SH-SY5Y (cell line): Measurements from ENCODE around the gene CCS.

ENCODE experiments used
- GATA2 ChIP-seq: IDR thresholded peaks from 2 replicates; pipeline ENCODE4 v1.6.1; 2011; ENCODE audit warnings: mild to moderate bottlenecking, low read depth, low read length
- GATA3 ChIP-seq: IDR thresholded peaks from 2 replicates; pipeline ENCODE4 v1.6.1; 2011; ENCODE audit warnings: low read depth, mild to moderate bottlenecking, low read length, moderate library complexity

Gene CCS

DNA sequence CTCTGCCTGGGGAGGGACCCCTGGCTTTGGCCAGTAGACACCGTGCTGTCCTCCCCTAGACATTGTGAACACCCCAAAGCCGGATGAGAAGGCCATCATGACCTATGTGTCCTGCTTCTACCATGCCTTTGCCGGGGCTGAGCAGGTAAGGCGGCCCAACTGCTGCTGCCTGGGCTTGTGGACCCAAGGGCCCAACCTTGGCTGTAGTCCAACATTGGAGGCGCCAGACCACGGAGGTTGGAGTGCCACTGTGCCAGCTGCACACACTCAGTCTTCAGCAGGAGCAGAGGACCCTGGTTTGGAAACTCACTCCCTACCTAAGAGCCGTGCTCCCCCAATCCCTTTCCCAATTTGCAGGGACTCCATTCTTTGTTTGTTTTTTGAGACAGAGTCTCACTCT, 36.9 kb upstream of the CCS start:
- no peak for TF ChIP-seq GATA3

DNA sequence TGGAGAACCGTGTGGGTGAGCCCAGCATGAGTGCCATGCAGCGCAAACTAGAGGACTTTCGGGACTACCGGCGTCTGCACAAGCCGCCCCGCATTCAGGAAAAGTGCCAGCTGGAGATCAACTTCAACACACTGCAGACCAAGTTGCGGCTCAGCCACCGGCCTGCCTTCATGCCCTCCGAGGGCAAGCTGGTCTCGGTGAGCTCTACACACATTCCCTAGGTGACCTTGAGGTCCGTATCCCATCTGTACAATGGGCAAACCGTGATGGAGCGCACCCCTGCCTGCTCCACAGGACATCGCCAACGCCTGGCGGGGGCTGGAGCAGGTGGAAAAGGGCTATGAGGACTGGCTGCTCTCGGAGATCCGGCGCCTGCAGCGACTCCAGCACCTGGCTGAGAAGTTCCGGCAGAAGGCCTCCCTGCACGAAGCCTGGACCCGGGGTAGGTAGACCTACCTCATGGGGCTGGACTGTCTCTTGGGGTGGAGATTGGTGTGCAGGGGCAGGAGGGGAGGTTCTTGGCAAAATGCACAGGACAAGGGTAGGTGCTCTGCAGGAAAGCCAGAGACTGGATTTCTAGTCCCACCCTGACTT, 35.2 kb upstream of the CCS start:
- no peak for TF ChIP-seq GATA3
- no peak for TF ChIP-seq GATA2

DNA sequence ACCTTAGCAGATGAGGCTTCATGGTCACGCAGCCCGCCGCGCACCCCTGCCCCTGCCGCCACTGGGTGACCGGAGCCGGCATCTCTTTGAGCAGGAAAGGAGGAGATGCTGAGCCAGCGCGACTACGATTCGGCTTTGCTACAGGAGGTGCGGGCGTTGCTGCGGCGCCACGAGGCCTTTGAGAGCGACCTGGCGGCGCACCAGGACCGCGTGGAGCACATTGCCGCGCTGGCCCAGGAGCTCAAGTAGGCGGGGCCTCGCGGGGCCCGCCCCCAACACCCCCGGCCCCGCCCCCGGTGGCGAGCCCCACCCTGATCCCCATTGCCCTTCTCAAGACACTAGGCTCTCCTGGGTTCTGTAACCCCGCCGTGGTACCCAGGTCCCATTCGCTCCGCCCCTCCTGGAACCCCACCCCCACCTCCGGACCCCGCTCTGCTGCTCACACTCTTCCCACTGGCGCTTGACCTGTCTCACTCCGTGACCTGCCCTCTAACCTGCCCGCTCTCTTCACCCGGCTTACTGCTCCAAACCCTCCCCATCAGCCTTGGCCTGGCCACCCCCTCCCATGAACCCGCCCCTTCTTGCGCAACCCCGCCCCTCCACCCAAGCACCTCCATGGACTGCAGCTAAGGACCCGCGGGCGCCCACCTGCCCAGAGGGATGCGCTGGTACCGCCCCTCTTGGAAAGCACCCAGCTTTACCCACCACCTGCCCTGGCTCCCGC, 33.7 kb upstream of the CCS start:
- TF ChIP-seq GATA3 (no peak), GATA2 (no peak)

DNA sequence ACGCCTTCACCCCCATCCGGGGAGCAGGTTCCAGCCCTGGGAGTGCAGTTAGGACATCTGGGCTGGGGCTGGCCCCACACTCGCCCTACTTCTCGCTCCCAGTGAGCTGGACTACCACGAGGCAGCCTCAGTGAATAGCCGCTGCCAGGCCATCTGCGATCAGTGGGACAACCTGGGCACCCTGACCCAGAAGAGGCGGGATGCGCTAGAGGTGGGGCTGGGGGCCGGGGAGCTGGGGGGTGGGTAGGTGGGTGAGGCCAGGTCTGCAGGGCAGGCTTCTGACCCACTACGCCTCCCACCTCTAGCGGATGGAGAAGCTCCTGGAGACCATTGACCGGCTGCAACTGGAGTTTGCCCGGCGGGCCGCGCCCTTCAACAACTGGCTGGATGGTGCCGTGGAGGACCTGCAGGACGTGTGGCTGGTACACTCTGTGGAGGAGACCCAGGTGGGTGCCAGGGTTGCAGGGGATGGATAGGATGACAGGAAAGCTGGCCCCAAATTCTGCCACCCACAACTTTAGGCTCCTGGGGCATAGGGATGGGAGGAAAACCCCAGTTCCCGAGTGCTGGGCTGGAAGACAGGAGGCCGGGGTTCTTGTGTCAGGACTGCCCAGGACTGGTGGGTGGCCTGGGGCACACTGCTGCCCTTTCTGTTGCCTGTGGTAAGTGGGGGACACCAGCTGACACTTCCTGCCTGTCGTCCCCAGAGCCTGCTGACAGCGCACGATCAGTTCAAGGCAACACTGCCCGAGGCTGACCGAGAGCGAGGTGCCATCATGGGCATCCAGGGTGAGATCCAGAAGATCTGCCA, 32.9 kb upstream of the CCS start:
- TF ChIP-seq GATA2 (no peak), GATA3 (no peak)

DNA sequence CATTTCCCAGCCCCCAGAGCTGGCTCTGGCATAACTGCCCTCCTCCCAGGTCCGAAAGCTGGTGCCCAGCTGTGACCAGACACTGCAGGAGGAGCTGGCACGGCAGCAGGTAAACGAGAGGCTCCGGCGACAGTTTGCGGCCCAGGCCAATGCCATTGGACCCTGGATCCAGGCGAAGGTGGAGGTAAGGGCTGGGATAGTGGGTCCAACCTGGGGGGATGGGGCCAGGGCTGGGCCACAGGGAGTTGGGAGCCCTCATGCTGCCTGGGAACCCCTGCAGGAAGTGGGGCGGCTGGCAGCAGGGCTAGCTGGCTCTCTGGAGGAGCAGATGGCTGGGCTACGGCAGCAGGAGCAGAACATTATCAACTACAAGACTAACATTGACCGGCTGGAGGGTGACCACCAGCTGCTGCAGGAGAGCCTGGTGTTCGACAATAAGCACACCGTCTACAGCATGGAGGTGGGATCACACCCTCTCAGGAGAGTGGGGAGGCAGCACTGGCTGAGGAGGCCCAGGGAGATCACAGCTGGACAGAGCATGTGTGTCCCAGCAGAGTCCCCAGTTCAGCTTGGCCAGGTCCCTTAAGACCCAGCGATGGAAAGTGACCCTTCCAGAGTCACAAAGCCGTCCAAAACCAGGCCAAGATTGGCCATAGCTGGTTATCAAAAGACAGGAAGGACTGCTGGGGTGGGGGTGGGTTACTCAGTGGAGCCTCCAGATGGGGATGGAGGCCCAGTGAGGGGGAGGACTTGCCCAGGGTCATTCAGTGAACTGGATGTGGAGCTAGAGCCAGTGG, 31.6 kb upstream of the CCS start:
- no peak for TF ChIP-seq GATA2
- TF ChIP-seq GATA3, result no peak

DNA sequence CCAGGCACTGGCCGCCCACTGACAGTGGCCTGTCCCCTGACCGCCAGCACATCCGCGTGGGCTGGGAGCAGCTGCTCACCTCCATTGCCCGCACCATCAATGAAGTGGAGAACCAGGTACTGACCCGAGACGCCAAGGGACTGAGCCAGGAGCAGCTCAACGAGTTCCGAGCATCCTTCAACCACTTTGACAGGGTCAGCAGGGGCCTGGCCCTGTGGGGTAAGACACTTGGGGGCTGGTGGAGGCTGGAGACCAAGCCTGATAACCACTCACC, 31.1 kb upstream of the CCS start:
- no peak for TF ChIP-seq GATA2
- no peak for TF ChIP-seq GATA3

DNA sequence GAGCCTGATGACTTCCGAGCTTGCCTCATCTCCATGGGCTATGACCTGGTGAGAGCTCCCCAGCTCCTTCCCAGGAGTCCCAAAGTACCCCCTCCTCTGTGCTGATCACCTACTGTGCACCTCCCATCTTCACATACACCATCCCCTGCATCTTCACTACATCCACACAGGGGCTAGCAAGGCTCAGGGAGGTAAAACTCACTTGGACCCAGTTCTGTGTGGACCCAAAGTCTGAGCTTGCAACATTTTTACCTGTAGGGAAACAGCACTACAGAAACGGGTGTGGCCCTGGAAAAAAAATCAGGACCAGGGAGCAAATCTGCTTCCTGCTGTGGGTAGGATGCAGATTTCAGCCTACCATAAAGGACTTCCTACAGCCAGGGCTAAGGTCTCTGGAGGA, 30.7 kb upstream of the CCS start:
- TF ChIP-seq GATA3 (no peak), GATA2 (no peak)

DNA sequence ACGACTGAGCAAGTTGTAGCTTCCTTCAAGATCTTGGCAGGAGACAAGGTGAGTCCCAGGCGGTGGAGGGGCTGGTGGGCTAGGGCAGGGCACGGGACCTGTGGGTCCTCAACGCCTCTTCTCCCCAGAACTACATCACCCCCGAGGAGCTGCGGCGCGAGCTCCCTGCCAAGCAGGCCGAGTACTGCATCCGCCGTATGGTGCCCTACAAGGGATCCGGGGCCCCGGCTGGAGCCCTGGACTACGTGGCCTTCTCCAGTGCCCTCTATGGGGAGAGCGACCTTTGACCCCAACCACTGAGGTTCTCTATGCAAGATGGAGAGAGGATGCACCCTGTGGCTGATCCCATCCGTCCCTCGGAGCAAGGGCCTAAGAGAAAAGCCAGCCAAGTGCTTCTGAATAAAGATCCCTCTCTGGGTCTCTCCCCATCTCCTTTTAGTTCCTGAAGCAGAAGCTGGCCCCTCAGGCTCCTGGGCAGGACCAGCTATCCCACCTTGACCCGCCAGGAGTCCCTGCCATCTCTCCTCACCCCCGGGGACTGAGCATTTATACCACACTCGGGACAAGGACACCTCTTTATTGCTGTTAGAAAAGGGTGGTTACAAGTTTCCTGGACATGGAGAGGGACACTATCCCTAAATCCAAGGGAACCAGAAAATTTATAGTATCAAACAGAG, 29.9 kb upstream of the CCS start:
- TF ChIP-seq GATA3, result no peak
- no peak for TF ChIP-seq GATA2

DNA sequence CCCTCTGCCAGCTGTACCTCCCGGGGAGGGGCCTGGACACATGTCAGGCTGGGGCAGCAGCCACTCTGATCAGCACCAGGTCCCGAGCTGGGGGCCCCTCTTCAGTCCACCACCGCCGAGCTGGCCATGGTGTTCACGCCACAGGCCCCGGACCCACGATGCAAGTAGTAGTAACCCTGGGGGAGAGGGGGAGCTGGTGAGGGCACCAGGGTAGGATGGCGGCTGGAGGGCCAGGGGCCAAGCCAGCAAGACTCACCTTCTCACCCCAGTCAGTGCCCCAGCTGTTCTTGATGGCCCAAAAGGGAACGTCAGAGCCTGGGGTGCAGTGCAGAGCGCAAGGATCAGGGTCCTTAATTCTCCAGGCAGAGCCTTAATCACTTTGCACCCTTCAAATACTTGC, 29.2 kb upstream of the CCS start:
- TF ChIP-seq GATA2 (no peak), GATA3 (no peak)

DNA sequence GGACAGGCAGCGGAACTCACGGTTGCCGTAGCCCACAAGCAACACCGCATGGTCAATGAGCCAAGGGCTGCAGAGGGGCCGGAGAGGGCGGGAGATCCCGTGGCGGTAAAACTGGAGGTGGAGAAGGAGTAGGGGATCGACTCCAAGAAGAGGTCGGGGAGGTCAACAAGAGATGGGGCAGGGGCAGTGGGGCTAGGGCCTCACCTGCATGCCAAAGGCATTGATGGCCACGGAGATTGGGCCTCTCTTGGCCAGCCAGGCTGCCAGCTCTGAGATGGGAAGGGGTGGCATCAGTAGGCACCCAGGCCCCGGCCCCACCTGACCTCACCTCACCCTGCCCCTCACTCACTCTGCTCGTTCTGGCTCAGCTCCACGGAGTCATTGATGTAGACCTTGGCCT, 28.4 kb upstream of the CCS start:
- TF ChIP-seq GATA2 (no peak), GATA3 (no peak)

DNA sequence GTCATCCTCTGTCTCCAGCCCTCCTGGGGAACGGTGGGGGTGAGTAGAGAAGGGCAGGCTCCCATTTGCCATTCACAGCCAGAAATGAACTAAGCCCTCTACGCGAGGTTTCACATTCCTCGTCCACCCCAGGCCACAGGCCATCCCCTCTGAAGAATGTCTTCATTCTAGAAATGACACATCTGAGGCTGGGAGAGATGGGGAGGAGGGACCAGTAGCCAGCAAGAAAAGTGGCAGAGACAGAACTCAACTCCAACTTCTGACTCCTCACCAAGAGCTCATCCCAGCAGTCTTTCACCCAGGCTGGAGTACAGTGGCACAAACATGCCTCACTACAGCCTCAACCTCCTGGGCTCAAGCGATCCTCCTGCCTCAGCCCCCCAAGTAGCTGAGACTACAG, 28.0 kb upstream of the CCS start:
- TF ChIP-seq GATA3 (no peak), GATA2 (no peak)

DNA sequence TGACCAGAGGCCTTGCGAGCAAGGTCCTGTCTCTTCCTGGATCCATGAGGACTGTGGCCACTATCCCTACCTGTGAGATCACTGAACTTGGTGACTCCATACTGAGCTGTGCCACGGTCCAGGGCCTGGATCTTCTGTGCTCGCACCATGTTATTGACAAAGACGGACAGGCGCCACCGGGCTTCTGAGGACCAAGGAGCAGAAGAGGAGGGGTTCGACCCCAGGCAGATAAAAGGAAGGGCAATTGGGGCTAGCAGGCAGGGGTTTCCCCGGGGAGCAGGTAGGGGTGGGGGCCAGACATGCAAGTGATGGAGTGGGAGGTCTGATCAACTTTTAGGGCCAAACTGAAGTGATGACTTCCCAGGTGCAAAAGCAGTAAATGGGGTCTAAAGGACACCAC, 26.8 kb upstream of the CCS start:
- TF ChIP-seq GATA3, result no peak
- TF ChIP-seq GATA2, result no peak

DNA sequence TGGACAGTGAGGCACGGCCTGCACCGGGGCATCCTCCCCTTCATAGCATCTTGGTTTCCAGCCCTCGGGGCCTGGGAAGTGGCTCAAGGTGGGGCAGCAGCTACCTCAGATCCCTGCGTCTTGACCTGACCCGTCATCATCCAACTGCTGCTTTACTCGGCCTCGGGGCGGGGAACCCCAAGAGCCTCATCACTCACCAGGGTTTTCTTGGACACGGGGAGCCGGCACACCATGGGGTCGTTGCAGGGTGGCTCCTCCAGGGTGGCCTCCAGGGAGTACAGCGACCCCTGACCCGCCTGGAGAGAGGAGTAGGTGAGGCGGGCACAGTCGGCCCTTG, 25.2 kb upstream of the CCS start:
- no peak for TF ChIP-seq GATA2
- TF ChIP-seq GATA3, result no peak
